Keratinocyte (primary cell): ENCODE measurements around the gene NRG3.

Experiments used
- CTCF ChIP-seq, 3 experiments: IDR thresholded peaks in 1 of 3; conservative IDR thresholded peaks in 1 of 3; optimal IDR thresholded peaks in 1 of 3; 2 replicates in 2 of 3; 3 replicates in 1 of 3; pipeline versions ENCODE3 to v1.5.1; 2011; ENCODE audit warnings: low read length in 3 of 3, mild to moderate bottlenecking in 3 of 3, moderate library complexity in 2 of 3, control low read depth in 1 of 3, inconsistent platforms in 1 of 3; ENCODE audit not compliant: insufficient read depth in 2 of 3; ENCODE audit errors: extremely low read depth in 1 of 3
- EZH2 ChIP-seq: IDR thresholded peaks from one replicate; pipeline ENCODE4 v1.6.1; 2012; ENCODE audit warnings: inconsistent platforms, mild to moderate bottlenecking, low read length, moderate library complexity

- TF ChIP-seq CTCF (optimal IDR thresholded peaks at IDR 0.05 in 1 of 3, IDR thresholded peaks at IDR 0.05 in 1 of 3, conservative IDR thresholded peaks at IDR 0.05 in 1 of 3; ENCODE audit: extremely low read depth in 1 of 3, insufficient read depth in 2 of 3, low read length in 3 of 3) (no peak), EZH2 (no peak)
These were observed 374.1 kb downstream of the NRG3 start for GRCh38 chr10:82249141-82249540.
